GM21390 (cell line): ENCODE results near the gene KIR2DL1.
"Not testable (repeated sequence)": the region's sequence is repeated elsewhere in the genome, so short reads cannot be mapped to it uniquely, and the experiment has no call there.

Experiments
- ATAC-seq: cut with Tn5 transposase; IDR thresholded peaks from one replicate; pipeline ENCODE4 v1.9.1; 2021; ENCODE audit not compliant: unreplicated experiment

The KIR2DL1 gene

DNA sequence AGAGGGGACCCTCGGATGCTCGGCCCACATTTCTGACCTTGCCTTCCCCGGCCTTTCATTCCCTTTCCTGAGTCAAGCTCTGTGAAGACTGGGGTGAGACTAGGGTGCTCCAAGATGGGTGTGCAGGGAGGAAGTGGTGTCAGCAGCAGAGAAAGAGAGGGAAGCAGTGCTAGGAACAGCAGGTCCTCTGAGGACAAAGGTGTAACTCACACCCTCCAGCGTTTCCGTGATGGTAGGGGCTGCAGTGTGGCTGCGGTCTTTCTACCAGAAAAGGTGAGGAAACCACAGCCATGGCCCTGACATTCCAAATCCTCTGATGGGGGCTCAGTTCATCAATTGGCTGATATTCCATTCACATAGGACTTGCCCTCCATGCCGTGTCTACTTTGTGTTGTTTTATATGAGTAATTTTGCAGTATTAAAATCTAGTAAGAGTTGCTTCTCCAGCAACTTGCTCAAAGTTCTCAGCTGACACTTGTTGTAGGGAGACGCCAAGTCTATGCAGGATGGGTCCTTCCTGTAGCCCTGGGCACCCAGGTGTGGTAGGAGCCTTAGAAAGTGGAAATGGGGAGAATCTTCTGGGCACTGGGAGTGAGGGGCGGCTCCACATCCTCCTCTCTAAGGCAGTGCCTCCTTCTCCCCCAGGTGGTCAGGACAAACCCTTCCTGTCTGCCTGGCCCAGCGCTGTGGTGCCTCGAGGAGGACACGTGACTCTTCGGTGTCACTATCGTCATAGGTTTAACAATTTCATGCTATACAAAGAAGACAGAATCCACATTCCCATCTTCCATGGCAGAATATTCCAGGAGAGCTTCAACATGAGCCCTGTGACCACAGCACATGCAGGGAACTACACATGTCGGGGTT is 48.3 kb downstream of the KIR2DL1 start:
- no peak for ATAC-seq

GRCh38 chr19:54824416-54824815 is 54.8 kb downstream of the KIR2DL1 start:
- ATAC-seq, result not testable (repeated sequence)

- not testable (repeated sequence) for ATAC-seq
These were observed 55.7 kb downstream of the KIR2DL1 start for GRCh38 chr19:54825326-54825725.

DNA sequence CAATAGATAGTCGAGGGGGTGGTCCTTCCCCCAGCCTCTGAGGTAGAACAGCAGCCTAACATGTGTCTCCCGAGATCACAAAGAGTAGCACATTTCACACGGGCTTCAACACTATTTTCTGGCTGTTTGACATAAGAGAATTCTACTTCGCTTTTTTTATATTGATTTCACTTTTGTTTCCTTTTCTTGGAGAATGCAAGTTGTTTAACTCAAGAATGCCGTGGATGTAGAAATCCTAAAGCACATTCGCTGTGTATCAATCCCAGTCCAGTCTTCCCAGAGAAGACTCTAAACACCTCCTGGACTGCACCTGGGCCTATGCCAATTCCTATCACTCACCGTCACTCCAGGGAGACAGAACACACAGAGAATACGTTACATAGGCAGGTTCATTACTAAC is 58.5 kb downstream of the KIR2DL1 start:
- not testable (repeated sequence) for ATAC-seq

DNA sequence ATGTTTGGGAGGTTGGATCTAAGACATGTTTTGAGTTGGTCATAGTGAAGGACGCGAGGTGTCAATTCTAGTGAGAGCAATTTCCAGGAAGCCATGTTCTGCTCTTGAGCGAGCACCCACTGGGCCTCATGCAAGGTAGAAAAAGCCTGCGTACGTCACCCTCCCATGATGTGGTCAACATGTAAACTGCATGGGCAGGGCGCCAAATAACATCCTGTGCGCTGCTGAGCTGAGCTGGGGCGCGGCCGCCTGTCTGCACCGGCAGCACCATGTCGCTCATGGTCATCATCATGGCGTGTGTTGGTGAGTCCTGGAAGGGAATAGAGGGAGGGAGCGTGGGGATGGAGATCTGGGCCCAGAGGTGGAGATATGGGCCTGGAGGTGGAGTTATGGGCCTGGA is 62.9 kb downstream of the KIR2DL1 start, which contains the start of gene KIR2DS4:
Gene KIR2DS4 (plus strand): TSS at position 181 of the 400 bp plus-strand sequence.
- not testable (repeated sequence) for ATAC-seq
